Neuronal stem cell (in vitro differentiated cells): ENCODE results near the gene RUNX1.

Source experiments
- DNase-seq: peaks from one replicate; pipeline ENCODE4 v3.0.0-alpha.2; 2013; ENCODE audit warnings: low spot score
- H2AFZ ChIP-seq: one replicate; pipeline ENCODE4 v1.6.1; 2013; ENCODE audit warnings: mild to moderate bottlenecking, low read length, inconsistent platforms
- H2AK5ac ChIP-seq: 2 replicates; pipeline ENCODE4 v1.6.1; 2013; ENCODE audit warnings: low read depth, mild to moderate bottlenecking, inconsistent platforms, low read length, moderate library complexity, mixed read lengths
- H2BK120ac ChIP-seq: 2 replicates; pipeline ENCODE4 v1.6.1; 2013; ENCODE audit warnings: low read depth, mild to moderate bottlenecking, inconsistent platforms, low read length, moderate library complexity, mixed read lengths
- H2BK12ac ChIP-seq: one replicate; pipeline ENCODE4 v1.6.1; 2013; ENCODE audit warnings: low read length, inconsistent platforms
- H2BK15ac ChIP-seq: 2 replicates; pipeline ENCODE4 v1.6.1; 2013; ENCODE audit warnings: mild to moderate bottlenecking, low read length, inconsistent platforms, mixed read lengths
- H2BK5ac ChIP-seq: one replicate; pipeline ENCODE4 v1.6.1; 2013; ENCODE audit warnings: inconsistent platforms, mild to moderate bottlenecking, low read length, moderate library complexity
- H3K14ac ChIP-seq: one replicate; pipeline ENCODE4 v1.6.1; 2013; ENCODE audit warnings: low read length, inconsistent platforms
- H3K18ac ChIP-seq: 2 replicates; pipeline ENCODE4 v1.6.1; 2013; ENCODE audit warnings: low read length, inconsistent platforms
- H3K23ac ChIP-seq: 2 replicates; pipeline ENCODE4 v1.6.1; 2013; ENCODE audit warnings: low read depth, mild to moderate bottlenecking, mixed read lengths, low read length, inconsistent platforms; ENCODE audit not compliant: poor library complexity
- H3K27ac ChIP-seq: replicated peaks from 3 replicates; pipeline ENCODE4 v1.5.1; 2013; ENCODE audit warnings: low read length, inconsistent platforms
- H3K27me3 ChIP-seq, 3 experiments: 2 replicates each; pipeline ENCODE4 v1.6.1; 2013; ENCODE audit warnings: low read length in 3 of 3, mild to moderate bottlenecking in 2 of 3, inconsistent platforms in 1 of 3, low read depth in 1 of 3, mixed read lengths in 1 of 3, moderate library complexity in 1 of 3; ENCODE audit not compliant: control insufficient read depth in 3 of 3, insufficient read depth in 3 of 3
- H3K36me3 ChIP-seq, 2 donors: replicated peaks in 1 of 2; 2 replicates each; pipeline ENCODE4 v1.6.1; 2013; ENCODE audit warnings: low read length in 2 of 2; ENCODE audit not compliant: control insufficient read depth in 2 of 2, insufficient read depth in 2 of 2
- H3K4ac ChIP-seq: 2 replicates; pipeline ENCODE4 v1.6.1; 2013; ENCODE audit warnings: inconsistent platforms, mild to moderate bottlenecking, low read length, moderate library complexity
- H3K4me1 ChIP-seq, 2 donors: 1 replicate in 1 of 2; 2 replicates in 1 of 2; pipeline ENCODE4 v1.6.1; 2013; ENCODE audit warnings: low read length in 2 of 2, low read depth in 1 of 2; ENCODE audit not compliant: control insufficient read depth in 2 of 2, insufficient read depth in 1 of 2
- H3K4me2 ChIP-seq: one replicate; pipeline ENCODE4 v1.6.1; 2013; ENCODE audit warnings: mild to moderate bottlenecking, low read length, inconsistent platforms; ENCODE audit not compliant: insufficient read depth, poor library complexity, severe bottlenecking
- H3K4me3 ChIP-seq, 2 donors: 2 replicates each; pipeline ENCODE4 v1.5.1; 2013; ENCODE audit warnings: low read length in 2 of 2, mild to moderate bottlenecking in 2 of 2, inconsistent platforms in 1 of 2, moderate library complexity in 1 of 2
- H3K79me1 ChIP-seq: one replicate; pipeline ENCODE4 v1.6.1; 2013; ENCODE audit warnings: low read depth, mild to moderate bottlenecking, inconsistent platforms, low read length, moderate library complexity
- H3K9ac ChIP-seq: one replicate; pipeline ENCODE4 v1.6.1; 2013; ENCODE audit warnings: mild to moderate bottlenecking, low read depth, low read length, inconsistent platforms; ENCODE audit not compliant: poor library complexity
- H3K9me3 ChIP-seq, 2 donors: replicated peaks in 1 of 2; 2 replicates each; pipeline versions ENCODE3 to v1.6.1; 2013; ENCODE audit warnings: low read length in 2 of 2, mild to moderate bottlenecking in 2 of 2, inconsistent platforms in 1 of 2, low read depth in 1 of 2, mixed read lengths in 1 of 2, moderate library complexity in 1 of 2; ENCODE audit not compliant: control insufficient read depth in 2 of 2, insufficient read depth in 1 of 2
- H4K8ac ChIP-seq: one replicate; pipeline ENCODE4 v1.6.1; 2013; ENCODE audit warnings: low read depth, mild to moderate bottlenecking, inconsistent platforms, low read length, moderate library complexity
- H4K91ac ChIP-seq: one replicate; pipeline ENCODE4 v1.6.1; 2013; ENCODE audit warnings: low read length, low read depth, mild to moderate bottlenecking, inconsistent platforms; ENCODE audit not compliant: poor library complexity
- WGBS, 2 donors: extraction: QIAGEN DNeasy Blood & Tissue Kit; methylation state at CpG; one replicate each; pipeline ENCODE4 v1.1.7; 2013; ENCODE audit warnings: missing lambda C conversion rate in 2 of 2, mixed read lengths in 1 of 2; ENCODE audit not compliant: insufficient read length in 2 of 2, insufficient replicate concordance in 1 of 2; ENCODE audit errors: extremely low coverage in 2 of 2; 5-methylcytosine and 5-hydroxymethylcytosine counted together

RUNX1 gene

GRCh38 chr21:34991366-34991957, 57.6 kb downstream of the RUNX1 start:
- H3K4ac ChIP-seq: no peak overlapping the region
- H3K36me3 ChIP-seq: no peaks in the 10 kb centered on the region
- H4K8ac ChIP-seq: no peak overlapping the region
- no peak overlapping the region for H2BK15ac ChIP-seq
- no peak overlapping the region for H2AFZ ChIP-seq
- no peak overlapping the region for H2AK5ac ChIP-seq
- no peak overlapping the region for H3K14ac ChIP-seq
- H2BK5ac ChIP-seq: no peak overlapping the region
- H3K23ac ChIP-seq: no peak overlapping the region
- no peak for DNase-seq
- H2BK120ac ChIP-seq: no peak overlapping the region
- H3K4me3 ChIP-seq: no peak overlapping the region
- H3K27ac ChIP-seq: no peak overlapping the region
- H3K9me3 ChIP-seq: no peaks in the 10 kb centered on the region
- WGBS, 2 donors: no CpG with 5 or more reads among the region's 10 CpGs
- H3K18ac ChIP-seq: no peak overlapping the region
- no peak overlapping the region for H3K4me2 ChIP-seq
- H4K91ac ChIP-seq: no peak overlapping the region
- no peak overlapping the region for H3K9ac ChIP-seq
- no peaks in the 10 kb centered on the region for H3K79me1 ChIP-seq
- H2BK12ac ChIP-seq: no peak overlapping the region
- H3K27me3 ChIP-seq: peaks cover 0 to 19% (median 0%) of the 10 kb centered on the region in 3 experiments
- H3K4me1 ChIP-seq: peaks cover 0 to 8% of the 10 kb centered on the region in 2 donors

- H2BK5ac ChIP-seq: no peak overlapping the region
- no peak overlapping the region for H2BK12ac ChIP-seq
- H3K79me1 ChIP-seq: no peaks in the 10 kb centered on the region
- H2AFZ ChIP-seq: no peak overlapping the region
- no peak overlapping the region for H4K91ac ChIP-seq
- no peak overlapping the region for H3K4ac ChIP-seq
- H3K27ac ChIP-seq: no peak overlapping the region
- no peaks in the 10 kb centered on the region for H3K36me3 ChIP-seq
- H3K4me1 ChIP-seq: peaks cover 0 to 3% of the 10 kb centered on the region in 2 donors
- no peak overlapping the region for H3K4me2 ChIP-seq
- no peak overlapping the region for H3K4me3 ChIP-seq
- H2BK15ac ChIP-seq: no peak overlapping the region
- peaks cover 0 to 22% (median 0%) of the 10 kb centered on the region in 3 experiments for H3K27me3 ChIP-seq
- no peaks in the 10 kb centered on the region for H3K9me3 ChIP-seq
- no peak overlapping the region for H3K9ac ChIP-seq
- WGBS, 2 donors: no CpG with 5 or more reads among the region's 8 CpGs
- no peak overlapping the region for H4K8ac ChIP-seq
- no peak overlapping the region for H2AK5ac ChIP-seq
- no peak overlapping the region for H3K23ac ChIP-seq
- H3K18ac ChIP-seq: no peak overlapping the region
- H2BK120ac ChIP-seq: no peak overlapping the region
- no peak overlapping the region for H3K14ac ChIP-seq
- no peak for DNase-seq
These were observed 58.3 kb downstream of the RUNX1 start for GRCh38 chr21:34990842-34991241.

GRCh38 chr21:34989337-34990151, 59.6 kb downstream of the RUNX1 start:
- no peak overlapping the region for H4K91ac ChIP-seq
- no peaks in the 10 kb centered on the region for H3K36me3 ChIP-seq
- no peak overlapping the region for H2BK12ac ChIP-seq
- H3K9me3 ChIP-seq: no peaks in the 10 kb centered on the region
- no peak overlapping the region for H2BK15ac ChIP-seq
- H2BK5ac ChIP-seq: no peak overlapping the region
- no peak overlapping the region for H2AK5ac ChIP-seq
- WGBS, 2 donors: no CpG with 5 or more reads among the region's 6 CpGs
- H3K27ac ChIP-seq: no peak overlapping the region
- H3K4me2 ChIP-seq: no peak overlapping the region
- H3K14ac ChIP-seq: no peak overlapping the region
- no peak overlapping the region for H3K23ac ChIP-seq
- H3K4ac ChIP-seq: no peak overlapping the region
- peaks cover 0 to 2% of the 10 kb centered on the region in 2 donors for H3K4me1 ChIP-seq
- H3K4me3 ChIP-seq: no peak overlapping the region
- H3K79me1 ChIP-seq: no peaks in the 10 kb centered on the region
- H3K18ac ChIP-seq: no peak overlapping the region
- H3K9ac ChIP-seq: no peak overlapping the region
- peaks cover 0 to 22% (median 0%) of the 10 kb centered on the region in 3 experiments for H3K27me3 ChIP-seq
- no peak overlapping the region for H4K8ac ChIP-seq
- H2BK120ac ChIP-seq: no peak overlapping the region
- no peak overlapping the region for H2AFZ ChIP-seq
- DNase-seq: no peak

DNA sequence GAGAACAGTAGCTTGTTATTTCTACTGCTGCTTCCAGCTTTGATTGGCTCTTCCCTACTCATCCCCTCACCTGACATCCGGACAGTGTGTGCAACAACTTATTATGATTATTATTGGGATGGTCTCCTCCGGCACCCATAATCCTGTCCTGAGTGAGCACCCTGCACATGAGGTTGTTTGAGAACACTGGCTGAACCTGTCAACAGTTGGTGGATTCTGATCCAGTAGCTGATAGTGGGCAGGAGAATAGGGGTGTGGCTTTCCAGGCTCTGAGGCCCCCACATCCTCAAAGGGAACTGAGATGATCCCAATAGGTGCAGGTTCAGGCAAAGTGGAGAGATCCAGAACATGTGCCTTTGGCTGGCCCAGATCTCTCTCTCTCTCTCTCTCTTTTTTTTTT, 60.5 kb downstream of the RUNX1 start:
- Histone ChIP-seq H4K8ac (no peak overlapping the region), H2BK120ac (no peak overlapping the region), H3K14ac (no peak overlapping the region), H3K9ac (no peak overlapping the region), H3K27ac (no peak overlapping the region), H3K79me1 (no peaks in the 10 kb centered on the region), H3K4me2 (no peak overlapping the region), H2BK15ac (no peak overlapping the region), H3K4me1 (peaks cover 0 to 2% of the 10 kb centered on the region in 2 donors), H3K27me3 (peaks cover 0 to 24% (median 0%) of the 10 kb centered on the region in 3 experiments), H3K4ac (no peak overlapping the region), H3K23ac (no peak overlapping the region), H2BK12ac (no peak overlapping the region), H4K91ac (no peak overlapping the region), H3K18ac (no peak overlapping the region), H2BK5ac (no peak overlapping the region), H2AK5ac (no peak overlapping the region), H2AFZ (no peak overlapping the region), H3K36me3 (no peaks in the 10 kb centered on the region), H3K9me3 (no peaks in the 10 kb centered on the region), H3K4me3 (no peak overlapping the region)
- DNase-seq: no peak
- no CpG with 5 or more reads among the region's 2 CpGs for WGBS, 2 donors
